ENCODE data around the gene PRELP.

The PRELP gene

GRCh38 chr1:203448521-203449061 is 27.0 kb upstream of the PRELP start:
- Mint-ChIP-seq H3K36me3 (peaks cover 1% of the 10 kb centered on the region), H3K4me3 (no peak overlapping the region), H3K27ac (no peak overlapping the region), H3K9me3 (no peaks in the 10 kb centered on the region), H3K27me3 (peaks cover 6% of the 10 kb centered on the region), H3K4me1 (no peaks in the 10 kb centered on the region)

- Mint-ChIP-seq H3K36me3 (peaks cover under 1% of the 10 kb centered on the region), H3K9me3 (no peaks in the 10 kb centered on the region), H3K27me3 (peaks cover 6% of the 10 kb centered on the region), H3K27ac (no peak overlapping the region), H3K4me1 (no peaks in the 10 kb centered on the region), H3K4me3 (no peak overlapping the region)
Observed at GRCh38 chr1:203450001-203450400, 25.6 kb upstream of the PRELP start.

- H3K9me3 Mint-ChIP-seq: no peaks in the 10 kb centered on the region
Observed at GRCh38 chr1:203450479-203451149, 25.0 kb upstream of the PRELP start.

DNA sequence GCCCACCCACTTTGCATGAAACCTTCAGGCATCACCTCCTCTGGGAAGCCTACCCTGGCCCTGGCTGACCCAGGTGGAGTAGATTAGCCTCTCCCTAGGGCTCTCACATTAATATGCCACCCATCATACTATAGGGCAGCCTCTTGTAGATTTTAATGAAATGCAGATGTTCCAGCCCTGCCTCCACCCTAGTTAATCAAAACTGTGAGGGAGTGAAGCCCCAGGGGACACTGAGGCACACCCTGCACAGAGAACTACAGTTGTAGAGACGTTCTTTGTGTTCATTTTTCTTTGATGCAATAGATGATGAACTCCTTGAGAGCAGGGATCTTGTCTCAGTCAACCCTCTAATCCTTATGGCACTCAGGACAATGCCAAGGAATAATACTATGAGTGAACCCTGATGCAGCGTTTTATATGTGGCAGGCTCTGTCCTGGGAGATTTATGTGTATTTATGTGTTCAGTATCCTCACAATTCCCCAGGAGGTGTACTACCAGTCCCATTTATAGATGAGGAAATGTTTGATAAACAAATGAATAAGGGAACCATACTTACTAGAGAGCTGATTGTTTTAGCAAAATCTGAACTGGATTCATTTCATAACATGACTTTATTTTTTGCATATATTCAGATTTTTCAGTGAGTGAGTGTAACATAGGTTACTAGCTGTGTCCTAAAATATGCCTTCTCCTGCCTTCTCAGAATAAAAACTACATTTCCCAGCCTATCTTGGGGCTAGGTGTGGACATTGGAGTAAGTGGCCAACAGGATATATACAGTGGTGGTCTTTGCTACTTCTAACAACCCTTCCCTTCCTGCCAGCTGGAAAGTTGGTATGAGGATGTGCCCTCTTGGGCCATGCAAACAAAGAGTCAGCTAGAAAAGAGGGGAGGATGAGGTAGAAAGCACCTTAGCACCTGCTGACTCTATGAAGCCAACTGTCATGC is 23.5 kb upstream of the PRELP start:
- Mint-ChIP-seq H3K27me3 (peaks cover 6% of the 10 kb centered on the region), H3K27ac (no peak overlapping the region), H3K4me1 (no peaks in the 10 kb centered on the region), H3K36me3 (no peaks in the 10 kb centered on the region), H3K4me3 (no peak overlapping the region), H3K9me3 (no peaks in the 10 kb centered on the region)

More at GRCh38 chr1:203450479-203451149, 25.0 kb upstream of the PRELP start:
- no peaks in the 10 kb centered on the region for H3K36me3 Mint-ChIP-seq
- H3K4me1 Mint-ChIP-seq: no peaks in the 10 kb centered on the region
- peaks cover 6% of the 10 kb centered on the region for H3K27me3 Mint-ChIP-seq
- no peak overlapping the region for H3K27ac Mint-ChIP-seq
- H3K4me3 Mint-ChIP-seq: no peak overlapping the region

GRCh38 chr1:203453016-203453415 is 22.6 kb upstream of the PRELP start:
- Mint-ChIP-seq H3K4me3 (no peak overlapping the region), H3K27ac (no peak overlapping the region), H3K36me3 (no peaks in the 10 kb centered on the region), H3K27me3 (peaks cover 6% of the 10 kb centered on the region), H3K9me3 (no peaks in the 10 kb centered on the region), H3K4me1 (no peaks in the 10 kb centered on the region)

DNA sequence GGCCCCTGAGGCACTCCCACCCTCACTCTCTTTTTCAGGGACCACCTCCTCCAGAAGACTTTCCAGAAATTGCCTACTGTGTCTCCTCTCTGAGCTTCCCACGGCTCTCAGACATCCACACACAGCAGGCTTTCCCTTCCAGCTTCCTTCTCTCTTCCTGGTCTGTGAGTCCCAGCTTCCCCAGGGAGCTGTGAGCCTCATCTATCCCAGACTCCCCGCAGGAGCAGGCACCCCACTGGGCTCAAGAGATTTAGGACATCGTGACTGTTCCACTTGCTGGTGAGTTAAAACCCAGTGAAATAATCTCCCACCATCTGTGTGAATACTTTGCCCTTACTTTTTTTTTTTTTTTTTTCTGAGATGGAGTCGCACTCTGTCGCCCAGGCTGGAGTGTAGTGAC is 22.0 kb upstream of the PRELP start:
- Mint-ChIP-seq H3K4me1 (no peaks in the 10 kb centered on the region), H3K27me3 (peaks cover 6% of the 10 kb centered on the region), H3K27ac (no peak overlapping the region), H3K4me3 (no peak overlapping the region), H3K36me3 (no peaks in the 10 kb centered on the region), H3K9me3 (no peaks in the 10 kb centered on the region)

DNA sequence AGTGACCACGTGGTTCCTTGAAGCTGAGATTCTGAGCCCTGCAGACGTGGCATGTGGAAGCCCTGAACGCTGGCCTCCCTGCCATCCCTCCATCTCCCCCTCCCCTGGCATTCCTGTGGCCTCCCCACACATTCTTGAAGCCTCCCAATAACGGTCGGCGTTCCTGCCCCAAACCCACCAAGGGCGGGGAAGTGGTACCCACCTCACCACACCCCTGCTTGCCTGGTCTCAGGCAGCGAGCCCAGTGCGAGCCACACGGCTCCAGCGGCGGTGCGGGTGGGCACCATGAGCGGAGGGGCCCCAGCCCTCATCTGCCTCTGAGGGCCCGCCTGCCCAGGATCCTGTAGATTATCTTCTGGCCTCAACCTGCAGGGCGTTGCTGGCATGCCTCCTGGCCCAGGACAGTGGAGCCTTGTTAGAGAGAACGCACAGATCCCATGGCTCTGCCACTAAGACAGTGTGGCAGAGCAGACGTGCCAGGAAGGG is 20.6 kb upstream of the PRELP start:
- Mint-ChIP-seq H3K27ac (no peak overlapping the region), H3K27me3 (peaks cover 6% of the 10 kb centered on the region), H3K9me3 (no peaks in the 10 kb centered on the region), H3K4me1 (no peaks in the 10 kb centered on the region), H3K36me3 (no peaks in the 10 kb centered on the region), H3K4me3 (no peak overlapping the region)

GRCh38 chr1:203455706-203456105 is 19.9 kb upstream of the PRELP start:
- Mint-ChIP-seq H3K27ac (no peak overlapping the region), H3K27me3 (peaks cover 5% of the 10 kb centered on the region), H3K9me3 (no peaks in the 10 kb centered on the region), H3K36me3 (no peaks in the 10 kb centered on the region), H3K4me1 (no peaks in the 10 kb centered on the region), H3K4me3 (no peak overlapping the region)

DNA sequence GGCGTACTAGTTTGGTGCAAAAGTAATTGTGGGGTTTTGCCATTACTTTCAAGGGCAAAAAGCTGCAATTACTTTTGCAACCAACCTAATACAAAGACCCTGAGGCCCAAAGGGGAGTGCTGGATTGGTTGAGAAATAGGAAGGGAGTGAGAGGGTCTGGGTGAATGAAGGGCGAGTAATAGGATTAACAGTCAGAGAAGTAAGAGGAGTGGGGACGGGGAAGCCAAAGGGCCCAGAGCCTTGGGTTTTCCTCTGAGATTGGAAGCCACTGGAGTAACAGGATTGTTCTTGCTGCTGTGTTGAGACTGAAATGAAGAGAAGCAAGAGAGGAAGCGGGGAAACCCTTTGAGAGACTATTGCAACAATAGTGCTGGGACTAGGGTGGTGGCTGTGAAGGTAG is 19.0 kb upstream of the PRELP start:
- Mint-ChIP-seq H3K27me3 (peaks cover 1% of the 10 kb centered on the region), H3K9me3 (no peaks in the 10 kb centered on the region), H3K4me3 (no peak overlapping the region), H3K36me3 (no peaks in the 10 kb centered on the region), H3K27ac (no peak overlapping the region), H3K4me1 (no peaks in the 10 kb centered on the region)

DNA sequence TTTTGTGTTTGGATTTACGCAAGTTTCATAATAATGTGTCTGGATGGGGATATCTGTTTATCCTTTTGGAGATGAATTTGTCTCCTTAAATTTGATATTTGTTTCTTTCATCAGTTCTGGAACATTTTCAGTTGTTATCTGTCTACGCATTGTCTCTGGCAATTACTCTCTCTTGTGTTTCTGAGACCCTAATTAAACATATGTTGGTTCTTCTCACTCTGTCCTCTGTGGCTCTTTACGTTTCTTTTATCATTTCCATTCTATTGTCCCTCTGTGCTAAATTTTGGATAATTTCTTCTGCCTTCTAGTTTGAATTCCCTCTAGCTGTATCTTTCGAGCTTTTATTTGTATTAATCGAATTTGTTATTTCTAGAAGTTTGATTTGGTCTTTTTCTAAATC is 17.5 kb upstream of the PRELP start:
- Mint-ChIP-seq H3K36me3 (no peaks in the 10 kb centered on the region), H3K27ac (no peak overlapping the region), H3K27me3 (peaks cover 6% of the 10 kb centered on the region), H3K4me3 (no peak overlapping the region), H3K9me3 (no peaks in the 10 kb centered on the region), H3K4me1 (no peaks in the 10 kb centered on the region)

DNA sequence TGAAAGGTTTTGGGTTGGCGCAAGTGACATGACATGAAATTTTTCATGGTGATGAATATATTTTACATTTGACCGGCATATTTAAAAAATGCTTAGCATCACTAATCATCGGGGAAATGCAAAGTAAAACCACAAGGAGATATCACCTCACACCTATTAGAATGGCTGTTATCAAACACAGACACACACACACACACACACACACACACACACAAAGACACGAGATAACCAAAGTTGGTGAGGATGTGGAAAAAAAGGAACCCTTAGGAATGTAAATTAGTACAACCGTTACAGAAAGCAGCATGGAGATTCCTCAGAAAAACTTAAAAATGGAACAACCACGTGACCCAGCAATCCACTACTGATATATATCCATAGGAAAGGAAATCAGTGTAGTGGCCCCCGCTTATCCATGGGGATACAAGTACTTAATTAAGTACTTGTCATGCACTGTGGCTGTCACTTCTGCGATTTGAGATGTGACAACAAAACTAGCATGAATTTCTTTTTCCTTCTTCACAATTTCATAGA is 15.9 kb upstream of the PRELP start:
- H3K27me3 Mint-ChIP-seq: peaks cover 6% of the 10 kb centered on the region
- no peaks in the 10 kb centered on the region for H3K4me1 Mint-ChIP-seq
- no peaks in the 10 kb centered on the region for H3K36me3 Mint-ChIP-seq
- no peak overlapping the region for H3K27ac Mint-ChIP-seq
- H3K9me3 Mint-ChIP-seq: no peaks in the 10 kb centered on the region
- no peak overlapping the region for H3K4me3 Mint-ChIP-seq

- H3K36me3 Mint-ChIP-seq: no peaks in the 10 kb centered on the region
- no peak overlapping the region for H3K27ac Mint-ChIP-seq
- no peaks in the 10 kb centered on the region for H3K4me1 Mint-ChIP-seq
- H3K4me3 Mint-ChIP-seq: no peak overlapping the region
- no peaks in the 10 kb centered on the region for H3K9me3 Mint-ChIP-seq
- peaks cover 6% of the 10 kb centered on the region for H3K27me3 Mint-ChIP-seq
Observed at GRCh38 chr1:203461717-203462116, 13.9 kb upstream of the PRELP start.

DNA sequence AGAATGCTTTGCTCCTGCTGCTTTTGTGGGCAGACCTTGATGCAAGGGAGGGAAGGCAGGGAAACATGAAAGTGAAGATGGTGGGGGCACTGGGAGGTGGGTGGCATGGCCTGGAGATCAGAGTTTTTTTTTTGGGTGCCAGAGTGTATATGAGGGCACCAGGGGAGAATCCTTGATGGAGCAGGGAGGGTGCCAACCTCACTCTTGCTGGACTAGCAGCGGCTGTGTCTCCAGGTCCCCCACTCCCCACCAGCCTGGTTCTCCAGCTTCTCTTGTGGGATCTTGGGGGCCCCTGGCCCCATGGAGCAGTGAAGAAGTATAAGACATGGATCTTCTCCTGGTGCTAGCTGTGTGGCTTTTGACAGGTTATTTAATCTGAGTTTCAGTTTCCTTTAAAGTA is 13.5 kb upstream of the PRELP start:
- H3K27ac Mint-ChIP-seq: no peak overlapping the region
- H3K36me3 Mint-ChIP-seq: no peaks in the 10 kb centered on the region
- no peak overlapping the region for H3K4me3 Mint-ChIP-seq

DNA sequence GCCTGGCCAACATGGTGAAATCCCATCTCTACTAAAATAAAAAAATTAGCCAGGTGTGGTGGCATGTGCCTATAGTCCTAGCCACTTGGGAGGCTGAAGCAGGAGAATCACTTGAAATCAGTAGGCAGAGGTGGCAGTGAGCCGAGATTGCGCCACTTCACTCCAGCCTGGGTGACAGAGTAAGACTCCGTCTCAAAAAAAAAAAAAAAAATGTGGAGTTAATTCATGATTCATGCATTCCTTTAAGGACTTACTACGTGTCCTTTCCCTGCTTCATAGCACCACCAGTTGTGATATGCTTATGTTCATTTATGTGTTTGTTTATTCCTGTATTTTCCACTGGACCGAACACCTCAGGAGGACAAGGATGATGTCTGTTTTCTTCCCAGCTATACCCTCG is 12.7 kb upstream of the PRELP start:
- Mint-ChIP-seq H3K36me3 (no peaks in the 10 kb centered on the region), H3K4me1 (no peaks in the 10 kb centered on the region), H3K9me3 (no peaks in the 10 kb centered on the region), H3K4me3 (no peak overlapping the region), H3K27me3 (peaks cover 6% of the 10 kb centered on the region), H3K27ac (no peak overlapping the region)

More for the DNA sequence above, 13.5 kb upstream of the PRELP start:
- H3K4me1 Mint-ChIP-seq: no peaks in the 10 kb centered on the region
- peaks cover 6% of the 10 kb centered on the region for H3K27me3 Mint-ChIP-seq
- H3K9me3 Mint-ChIP-seq: no peaks in the 10 kb centered on the region

DNA sequence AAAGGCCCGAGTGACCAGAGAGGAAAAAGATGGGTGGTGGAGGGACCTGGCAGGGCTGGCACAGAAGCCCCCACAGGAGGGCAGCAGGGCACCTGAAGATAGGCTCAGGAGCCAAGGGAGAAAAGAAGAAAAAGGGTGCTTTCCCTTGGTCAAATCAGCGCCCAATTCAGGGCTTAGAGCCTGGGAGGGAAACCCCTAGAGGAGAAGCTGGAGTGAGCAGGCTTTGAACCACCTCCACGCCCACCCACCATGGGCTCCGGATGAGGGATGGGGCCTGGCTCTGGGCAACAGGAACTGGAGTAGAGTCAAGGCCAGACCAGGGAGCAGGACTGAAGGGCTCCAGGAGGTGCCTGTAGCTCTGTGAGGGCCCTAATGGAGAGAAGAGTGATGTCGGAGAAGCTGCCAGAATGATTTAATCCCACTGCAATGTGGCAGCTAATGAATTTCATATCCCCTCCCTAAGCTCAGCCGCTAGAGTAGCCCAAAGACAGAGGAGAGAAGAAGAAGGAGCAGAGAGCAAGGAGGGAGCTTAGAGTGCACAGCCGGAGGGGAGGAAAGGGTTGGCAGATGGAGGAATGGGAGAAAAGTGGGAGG is 12.0 kb upstream of the PRELP start:
- Mint-ChIP-seq H3K27me3 (peaks cover 10% of the 10 kb centered on the region), H3K27ac (no peak overlapping the region), H3K9me3 (no peaks in the 10 kb centered on the region), H3K4me1 (no peaks in the 10 kb centered on the region), H3K4me3 (no peak overlapping the region), H3K36me3 (no peaks in the 10 kb centered on the region)
